CD14-positive monocyte (primary cell): ENCODE data around the gene SRPX. TPM values are rescaled to one million over a fixed set of nuclear protein-coding genes. Genes with fewer than 3 reads are reported as not detected.

Experiments
- DNase-seq, 3 donors: peaks; one replicate each; pipeline ENCODE4 v3.0.0-alpha.2; 2011 to 2022
- H2AFZ ChIP-seq: 2 replicates; pipeline ENCODE4 v1.6.0; 2012; ENCODE audit warnings: mild to moderate bottlenecking, low read depth, low read length, inconsistent platforms; ENCODE audit not compliant: insufficient read depth, poor library complexity, severe bottlenecking
- H3K27ac ChIP-seq, 2 donors: 1 replicate in 1 of 2; 2 replicates in 1 of 2; pipeline ENCODE4 v1.5.1; 2012 to 2013; ENCODE audit warnings: low read length in 2 of 2, control low read depth in 1 of 2, inconsistent platforms in 1 of 2, low read depth in 1 of 2, mild to moderate bottlenecking in 1 of 2
- H3K27me3 ChIP-seq, 2 donors: one replicate each; pipeline versions ENCODE4 v1.6.0 to v1.6.1; 2011 to 2013; ENCODE audit warnings: low read length in 2 of 2; ENCODE audit not compliant: control insufficient read depth in 2 of 2, insufficient read depth in 2 of 2
- H3K36me3 ChIP-seq, 2 donors: replicated peaks in 1 of 2; 1 replicate in 1 of 2; 2 replicates in 1 of 2; pipeline versions ENCODE4 v1.5.1 to v1.6.1; 2012 to 2013; ENCODE audit warnings: low read length in 2 of 2, control low read depth in 1 of 2, inconsistent platforms in 1 of 2, mild to moderate bottlenecking in 1 of 2; ENCODE audit not compliant: insufficient read depth in 2 of 2, control insufficient read depth in 1 of 2
- H3K4me1 ChIP-seq, 2 donors: 1 replicate in 1 of 2; 2 replicates in 1 of 2; pipeline versions ENCODE4 v1.5.1 to v1.6.1; 2012 to 2013; ENCODE audit warnings: low read length in 2 of 2, control low read depth in 1 of 2, inconsistent platforms in 1 of 2, mild to moderate bottlenecking in 1 of 2, moderate library complexity in 1 of 2; ENCODE audit not compliant: insufficient read depth in 2 of 2, control insufficient read depth in 1 of 2
- H3K4me2 ChIP-seq: replicated peaks from 2 replicates; pipeline ENCODE3; 2012; ENCODE audit warnings: low read length, moderate library complexity, mild to moderate bottlenecking; ENCODE audit not compliant: poor library complexity, severe bottlenecking; ENCODE audit errors: extremely low read depth
- H3K4me3 ChIP-seq, 3 experiments: fragments of 200-600 bp in 1 of 3; sonication (generic) in 1 of 3; replicated peaks in 1 of 3; 1 replicate in 2 of 3; 2 replicates in 1 of 3; pipeline ENCODE4 v1.5.1; 2011 to 2013; ENCODE audit warnings: low read length in 3 of 3, mild to moderate bottlenecking in 3 of 3, control low read depth in 2 of 3, low read depth in 2 of 3, inconsistent platforms in 1 of 3, moderate library complexity in 1 of 3
- H3K79me2 ChIP-seq: 2 replicates; pipeline ENCODE4 v1.6.0; 2012; ENCODE audit warnings: mild to moderate bottlenecking, control low read depth, inconsistent platforms, low read length, moderate library complexity; ENCODE audit not compliant: insufficient read depth
- H3K9ac ChIP-seq: 2 replicates; pipeline ENCODE4 v1.6.0; 2017; ENCODE audit warnings: low read length, mild to moderate bottlenecking; ENCODE audit not compliant: insufficient read depth, poor library complexity, severe bottlenecking
- H3K9me3 ChIP-seq, 2 donors: replicated peaks in 1 of 2; 1 replicate in 1 of 2; 2 replicates in 1 of 2; pipeline versions ENCODE4 v1.5.1 to v1.6.1; 2012 to 2013; ENCODE audit warnings: low read length in 2 of 2, control low read depth in 1 of 2; ENCODE audit not compliant: control insufficient read depth in 1 of 2, insufficient read depth in 1 of 2
- H4K20me1 ChIP-seq: 2 replicates; pipeline ENCODE4 v1.6.0; 2012; ENCODE audit warnings: mild to moderate bottlenecking, low read length, control low read depth, moderate library complexity; ENCODE audit not compliant: insufficient read depth
- H3K27ac Mint-ChIP-seq, 7 donors: one replicate each; pipeline ENCODE4 v1.8.0; 2020; ENCODE audit warnings: mild to moderate bottlenecking in 7 of 7, mixed read lengths in 7 of 7, moderate library complexity in 6 of 7, inconsistent platforms in 2 of 7
- H3K27me3 Mint-ChIP-seq, 3 donors: one replicate each; pipeline ENCODE4 v1.8.0; 2021 to 2022; ENCODE audit warnings: low read depth in 3 of 3, mild to moderate bottlenecking in 3 of 3, mixed read lengths in 3 of 3, moderate library complexity in 3 of 3, inconsistent platforms in 1 of 3
- H3K36me3 Mint-ChIP-seq, 2 donors: one replicate each; pipeline ENCODE4 v1.8.0; 2020; ENCODE audit warnings: mixed read lengths in 2 of 2, inconsistent platforms in 1 of 2, mild to moderate bottlenecking in 1 of 2
- H3K4me1 Mint-ChIP-seq: one replicate; pipeline ENCODE4 v1.8.0; 2020; ENCODE audit warnings: mild to moderate bottlenecking, mixed read lengths
- H3K4me3 Mint-ChIP-seq, 2 donors: one replicate each; pipeline ENCODE4 v1.8.0; 2020; ENCODE audit warnings: mild to moderate bottlenecking in 2 of 2, mixed read lengths in 2 of 2, moderate library complexity in 1 of 2
- H3K9me3 Mint-ChIP-seq, 7 donors: one replicate each; pipeline ENCODE4 v1.8.0; 2020 to 2022; ENCODE audit warnings: mixed read lengths in 7 of 7, mild to moderate bottlenecking in 6 of 7, moderate library complexity in 6 of 7, inconsistent platforms in 2 of 7
- CTCF ChIP-seq: fragments of 200-600 bp; IDR thresholded peaks from one replicate; pipeline ENCODE4 v1.8.0; 2022; ENCODE audit warnings: antibody characterized with exemption, mild to moderate bottlenecking
- WGBS: methylation state at CpG from one replicate; pipeline ENCODE4 v1.1.5; 2013; ENCODE audit warnings: missing lambda C conversion rate; ENCODE audit not compliant: insufficient coverage; 5-methylcytosine and 5-hydroxymethylcytosine counted together
- intact Hi-C, 2 donors: fragments of 100-400 bp; cut with micrococcal nuclease; formaldehyde crosslinking; loops; one replicate each; pipeline versions ENCODE4 v1.15.0 to v1.15.1; 2023
- polyA plus RNA-seq, 3 donors: library from polyadenylated mRNA; depleted of rRNA in 1 of 3; unstranded in 2 of 3; stranded (reverse) in 1 of 3; fragments of 300-500 nt in 2 of 3; fragments of >200 nt in 1 of 3; fragmentation: Illumina TruSeq in 2 of 3; gene quantifications; 1 replicate in 2 of 3; 2 replicates in 1 of 3; pipeline ENCODE4 v1.2.3, GENCODE V29; 2012 to 2021

The SRPX gene
- polyA plus RNA-seq, 3 donors: not detected

DNA sequence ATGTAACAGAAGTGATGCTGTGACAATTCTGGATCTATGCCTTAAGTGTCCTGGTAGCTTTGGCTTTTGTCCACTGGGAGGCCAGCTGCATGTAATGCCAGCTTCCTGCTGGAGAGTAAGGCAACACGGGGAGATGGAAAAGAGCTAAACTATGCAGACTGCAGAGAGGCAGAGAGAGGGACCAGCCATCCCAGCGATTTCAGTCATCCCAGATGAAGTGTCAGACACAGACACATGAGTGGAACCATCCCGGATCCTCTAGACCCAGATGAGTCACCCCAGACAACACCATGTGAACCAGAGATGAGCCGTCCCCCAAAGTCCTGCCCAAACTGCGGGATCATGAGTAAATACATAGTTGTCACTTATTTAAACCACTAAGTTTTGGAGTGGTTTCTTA is 14.6 kb downstream of the SRPX start:
- Mint-ChIP-seq H3K4me1 (peaks cover 6% of the 10 kb centered on the region), H3K27me3 (peaks cover 0 to 4% (median 1%) of the 10 kb centered on the region in 3 donors), H3K9me3 (peaks cover 0 to 7% (median 0%) of the 10 kb centered on the region in 7 donors), H3K36me3 (no peaks in the 10 kb centered on the region), H3K4me3 (no peak overlapping the region), H3K27ac (no peak overlapping the region)
- H3K9me3 ChIP-seq: no peaks in the 10 kb centered on the region
- no peak overlapping the region for H3K4me2 ChIP-seq
- no peaks in the 10 kb centered on the region for H4K20me1 ChIP-seq
- H3K4me3 ChIP-seq: no peak overlapping the region
- H3K36me3 ChIP-seq: no peaks in the 10 kb centered on the region
- no peak overlapping the region for H3K27ac ChIP-seq
- no peak overlapping the region for H2AFZ ChIP-seq
- DNase-seq: no peak
- no peaks in the 10 kb centered on the region for H3K79me2 ChIP-seq
- intact Hi-C loops: no loop called here
- no peak overlapping the region for H3K9ac ChIP-seq
- H3K27me3 ChIP-seq: no peaks in the 10 kb centered on the region
- 80% methylated on average over 1 of the region's 5 CpGs for WGBS
- TF ChIP-seq CTCF: no peak
- H3K4me1 ChIP-seq: no peaks in the 10 kb centered on the region

GRCh38 chrX:38205039-38205438 is 15.6 kb downstream of the SRPX start:
- Mint-ChIP-seq H3K36me3 (no peaks in the 10 kb centered on the region), H3K9me3 (peaks cover 0 to 7% (median 0%) of the 10 kb centered on the region in 7 donors), H3K27ac (no peak overlapping the region), H3K27me3 (peaks cover 0 to 4% (median 1%) of the 10 kb centered on the region in 3 donors), H3K4me1 (peaks cover 6% of the 10 kb centered on the region), H3K4me3 (no peak overlapping the region)
- no peaks in the 10 kb centered on the region for H3K27me3 ChIP-seq
- no peak overlapping the region for H2AFZ ChIP-seq
- H3K9me3 ChIP-seq: no peaks in the 10 kb centered on the region
- no peaks in the 10 kb centered on the region for H3K4me1 ChIP-seq
- no peaks in the 10 kb centered on the region for H4K20me1 ChIP-seq
- TF ChIP-seq CTCF: no peak
- H3K79me2 ChIP-seq: no peaks in the 10 kb centered on the region
- no peak overlapping the region for H3K4me3 ChIP-seq
- no peak overlapping the region for H3K4me2 ChIP-seq
- no peak overlapping the region for H3K27ac ChIP-seq
- no peak for DNase-seq
- WGBS: no CpG with 5 or more reads among the region's 3 CpGs
- no peak overlapping the region for H3K9ac ChIP-seq
- intact Hi-C loops: no loop called here
- no peaks in the 10 kb centered on the region for H3K36me3 ChIP-seq
